Loucy (cell line): ENCODE measurements around the gene ADGRL3.

Experiments used
- H2AFZ ChIP-seq: fragments of 200-600 bp; sonication (generic); 2 replicates; pipeline ENCODE4 v1.6.0; 2016; ENCODE audit warnings: antibody characterized with exemption, mild to moderate bottlenecking, low read length, moderate library complexity
- H3F3A ChIP-seq: fragments of 200-600 bp; 2 replicates; pipeline ENCODE4 v1.6.0; 2016; ENCODE audit warnings: antibody characterized with exemption, low read depth, mild to moderate bottlenecking
- H3K27me3 ChIP-seq: fragments of 200-600 bp; sonication (generic); 2 replicates; pipeline ENCODE4 v1.6.1; 2014; ENCODE audit warnings: low read length, mild to moderate bottlenecking; ENCODE audit not compliant: insufficient read depth, poor library complexity, severe bottlenecking
- H3K36me3 ChIP-seq: fragments of 200-600 bp; sonication (generic); 2 replicates; pipeline ENCODE4 v1.6.1; 2016; ENCODE audit warnings: low read length; ENCODE audit not compliant: insufficient read depth
- H3K4me1 ChIP-seq: fragments of 200-600 bp; sonication (generic); 2 replicates; pipeline ENCODE4 v1.5.1; 2014; ENCODE audit warnings: low read length, mild to moderate bottlenecking; ENCODE audit not compliant: insufficient read depth, poor library complexity, severe bottlenecking
- H3K4me2 ChIP-seq: fragments of 200-600 bp; sonication (generic); 2 replicates; pipeline ENCODE4 v1.6.0; 2014; ENCODE audit warnings: antibody characterized with exemption, low read length, low read depth, mild to moderate bottlenecking; ENCODE audit not compliant: poor library complexity, severe bottlenecking
- H3K4me3 ChIP-seq: fragments of 200-600 bp; sonication (generic); 2 replicates; pipeline ENCODE4 v1.5.1; 2014; ENCODE audit warnings: low read length, mild to moderate bottlenecking, mixed read lengths; ENCODE audit not compliant: poor library complexity, severe bottlenecking
- H3K79me2 ChIP-seq: fragments of 200-600 bp; sonication (generic); 2 replicates; pipeline ENCODE4 v1.6.1; 2014; ENCODE audit warnings: low read length; ENCODE audit not compliant: insufficient read depth
- H3K9ac ChIP-seq: fragments of 200-600 bp; sonication (generic); 2 replicates; pipeline ENCODE4 v1.6.0; 2014; ENCODE audit warnings: mild to moderate bottlenecking, low read depth, low read length, moderate library complexity; ENCODE audit not compliant: poor library complexity, severe bottlenecking
- H3K9me2 ChIP-seq: fragments of 200-600 bp; sonication (generic); replicated peaks from 2 replicates; pipeline ENCODE4 v1.6.1; 2016; ENCODE audit warnings: low read depth, low read length, mixed read lengths
- H3K9me3 ChIP-seq: fragments of 200-600 bp; sonication (generic); 2 replicates; pipeline ENCODE4 v1.6.1; 2014; ENCODE audit warnings: mild to moderate bottlenecking, antibody characterized with exemption, low read length, low read depth; ENCODE audit not compliant: insufficient read depth
- H4K20me1 ChIP-seq: fragments of 200-600 bp; sonication (generic); 2 replicates; pipeline ENCODE4 v1.6.0; 2014; ENCODE audit warnings: antibody characterized with exemption, low read length, mild to moderate bottlenecking; ENCODE audit not compliant: insufficient read depth, poor library complexity, severe bottlenecking
- EZH2phosphoT487 ChIP-seq: fragments of 200-600 bp; IDR thresholded peaks from 2 replicates; pipeline ENCODE4 v1.6.1; 2018; ENCODE audit warnings: antibody characterized with exemption, mild to moderate bottlenecking, moderate library complexity, borderline replicate concordance
- TF ChIP-seq, protein P1 (sequence below): fragments of 200-600 bp; sonication (generic); conservative IDR thresholded peaks from 2 replicates; pipeline ENCODE4 v1.5.1; 2014; ENCODE audit warnings: mild to moderate bottlenecking, antibody characterized with exemption, low read length

The ADGRL3 gene

DNA sequence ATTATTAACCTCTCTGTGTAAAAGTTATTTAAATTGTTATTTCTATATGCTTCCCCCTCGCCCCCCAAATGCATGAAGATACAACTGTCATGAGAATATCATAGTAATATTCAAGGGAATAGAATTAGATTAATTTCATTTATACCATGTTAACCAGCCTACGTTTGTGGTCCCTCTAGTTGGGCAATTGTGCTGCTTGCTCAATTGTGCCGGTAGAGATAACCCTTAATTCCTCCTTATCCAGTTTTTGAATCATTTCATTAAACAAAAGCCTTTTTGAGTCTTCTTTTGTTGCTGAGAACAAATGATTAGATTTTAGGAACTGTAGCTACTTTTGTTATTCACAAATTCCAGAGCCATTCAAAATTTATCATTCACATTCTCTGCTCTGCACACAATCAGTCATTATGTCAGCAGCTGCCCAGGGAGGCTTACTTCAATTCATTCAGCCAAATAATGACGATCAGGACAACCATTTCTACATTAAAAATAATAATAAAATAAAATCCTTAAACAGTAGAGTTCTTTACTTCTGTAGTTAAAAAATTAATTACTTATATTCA lies 98.1 kb downstream of the ADGRL3 start:
- no peaks in the 10 kb centered on the region for H3F3A ChIP-seq
- H3K4me3 ChIP-seq, result no peak overlapping the region
- TF ChIP-seq EZH2phosphoT487, result no peak
- TF ChIP-seq, protein P1, sequence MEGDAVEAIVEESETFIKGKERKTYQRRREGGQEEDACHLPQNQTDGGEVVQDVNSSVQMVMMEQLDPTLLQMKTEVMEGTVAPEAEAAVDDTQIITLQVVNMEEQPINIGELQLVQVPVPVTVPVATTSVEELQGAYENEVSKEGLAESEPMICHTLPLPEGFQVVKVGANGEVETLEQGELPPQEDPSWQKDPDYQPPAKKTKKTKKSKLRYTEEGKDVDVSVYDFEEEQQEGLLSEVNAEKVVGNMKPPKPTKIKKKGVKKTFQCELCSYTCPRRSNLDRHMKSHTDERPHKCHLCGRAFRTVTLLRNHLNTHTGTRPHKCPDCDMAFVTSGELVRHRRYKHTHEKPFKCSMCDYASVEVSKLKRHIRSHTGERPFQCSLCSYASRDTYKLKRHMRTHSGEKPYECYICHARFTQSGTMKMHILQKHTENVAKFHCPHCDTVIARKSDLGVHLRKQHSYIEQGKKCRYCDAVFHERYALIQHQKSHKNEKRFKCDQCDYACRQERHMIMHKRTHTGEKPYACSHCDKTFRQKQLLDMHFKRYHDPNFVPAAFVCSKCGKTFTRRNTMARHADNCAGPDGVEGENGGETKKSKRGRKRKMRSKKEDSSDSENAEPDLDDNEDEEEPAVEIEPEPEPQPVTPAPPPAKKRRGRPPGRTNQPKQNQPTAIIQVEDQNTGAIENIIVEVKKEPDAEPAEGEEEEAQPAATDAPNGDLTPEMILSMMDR, result no peak
- no peaks in the 10 kb centered on the region for H3K9me3 ChIP-seq
- H3K9ac ChIP-seq, result no peak overlapping the region
- no peak overlapping the region for H2AFZ ChIP-seq
- H3K4me2 ChIP-seq, result no peak overlapping the region
- no peaks in the 10 kb centered on the region for H4K20me1 ChIP-seq
- no peaks in the 10 kb centered on the region for H3K9me2 ChIP-seq
- no peaks in the 10 kb centered on the region for H3K27me3 ChIP-seq
- no peaks in the 10 kb centered on the region for H3K79me2 ChIP-seq
- no peaks in the 10 kb centered on the region for H3K36me3 ChIP-seq
- H3K4me1 ChIP-seq, result no peaks in the 10 kb centered on the region

DNA sequence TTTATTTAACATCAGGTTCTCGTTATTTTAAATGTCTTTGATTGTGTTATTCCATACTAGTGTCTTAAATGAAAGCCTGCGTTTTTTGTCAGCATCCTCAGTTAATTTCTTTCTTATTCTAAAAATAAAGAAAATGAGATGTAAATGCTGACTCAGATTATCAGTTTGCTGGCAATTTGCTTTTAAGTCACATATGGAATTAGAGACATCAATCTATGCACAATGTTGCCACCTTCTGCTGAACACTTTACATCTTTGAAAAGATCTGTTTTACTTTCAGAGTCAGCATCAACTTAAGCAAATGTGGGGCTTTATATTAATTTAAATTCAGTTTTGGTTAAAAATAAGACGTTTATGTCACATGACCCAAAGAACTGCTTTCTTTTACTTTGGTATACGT lies 99.2 kb downstream of the ADGRL3 start:
- no peaks in the 10 kb centered on the region for H3F3A ChIP-seq
- no peaks in the 10 kb centered on the region for H3K79me2 ChIP-seq
- no peaks in the 10 kb centered on the region for H3K9me2 ChIP-seq
- no peak overlapping the region for H3K9ac ChIP-seq
- no peak overlapping the region for H2AFZ ChIP-seq
- no peak overlapping the region for H3K4me3 ChIP-seq
- H3K36me3 ChIP-seq, result no peaks in the 10 kb centered on the region
- TF ChIP-seq, protein P1, result no peak
- TF ChIP-seq EZH2phosphoT487, result no peak
- no peaks in the 10 kb centered on the region for H3K4me1 ChIP-seq
- no peaks in the 10 kb centered on the region for H3K27me3 ChIP-seq
- H4K20me1 ChIP-seq, result no peaks in the 10 kb centered on the region
- no peaks in the 10 kb centered on the region for H3K9me3 ChIP-seq
- H3K4me2 ChIP-seq, result no peak overlapping the region

DNA sequence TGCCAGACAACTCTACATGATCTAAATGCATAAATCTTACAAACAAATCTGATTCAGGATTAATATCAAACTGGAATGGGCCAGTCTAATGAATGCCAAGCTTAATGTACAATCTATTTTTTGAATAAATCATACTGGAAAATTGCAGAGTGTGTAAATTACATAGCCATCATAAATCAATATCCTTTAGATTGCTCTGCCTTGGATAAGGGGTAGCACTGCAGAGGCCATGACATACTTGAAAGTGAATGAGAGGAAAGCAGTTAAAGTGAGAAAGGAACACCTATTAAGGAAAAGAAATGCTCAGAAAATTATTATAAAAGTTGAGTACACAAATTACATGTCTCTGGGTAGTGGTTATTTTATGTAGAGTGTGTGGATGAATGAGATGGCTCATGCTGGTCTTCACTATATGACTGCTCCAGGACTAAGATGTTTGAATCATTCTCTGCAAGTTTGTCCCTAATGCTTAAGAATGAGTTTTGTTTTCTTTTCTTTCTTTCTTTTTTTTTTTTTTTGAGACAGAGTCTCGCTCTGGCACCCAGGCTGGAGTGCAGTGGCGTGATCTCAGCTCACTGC lies 100.2 kb downstream of the ADGRL3 start:
- Histone ChIP-seq H3K9me3 (no peaks in the 10 kb centered on the region), H3K4me1 (no peaks in the 10 kb centered on the region), H3K79me2 (no peaks in the 10 kb centered on the region), H3K9me2 (no peaks in the 10 kb centered on the region), H4K20me1 (no peaks in the 10 kb centered on the region), H3K4me3 (no peak overlapping the region), H3K27me3 (no peaks in the 10 kb centered on the region), H3K36me3 (no peaks in the 10 kb centered on the region), H2AFZ (no peak overlapping the region), H3K9ac (no peak overlapping the region), H3F3A (no peaks in the 10 kb centered on the region), H3K4me2 (no peak overlapping the region)
- no peak for TF ChIP-seq EZH2phosphoT487
- TF ChIP-seq, protein P1, result no peak
